ENCODE data around the gene NWD2.
A peak's percentile ranks its signal among the peaks of the same experiment; 100 is the strongest.

The NWD2 gene

DNA sequence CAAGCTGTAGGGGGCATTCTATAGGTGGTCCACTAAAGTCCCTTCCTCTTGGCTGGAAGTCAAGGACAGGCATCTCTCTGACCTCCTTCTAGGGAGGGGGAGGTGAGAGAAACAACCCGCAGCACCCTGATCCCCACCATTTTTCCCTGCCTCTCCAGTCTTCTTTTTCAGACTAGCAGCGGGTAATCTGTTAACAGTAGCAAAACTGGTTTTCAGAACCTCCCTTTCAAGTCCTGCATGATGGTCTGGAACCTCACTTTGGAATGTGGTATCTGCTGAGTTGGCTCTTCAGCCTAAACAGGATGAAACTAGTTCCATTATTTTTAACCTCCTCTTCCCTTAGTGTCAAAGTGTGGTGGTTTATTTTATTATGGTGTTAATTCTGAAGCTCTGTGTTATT is 196.0 kb downstream of the NWD2 start:
- DNase-seq (ENCODE audit: low read depth, low spot score) = no peak

DNA sequence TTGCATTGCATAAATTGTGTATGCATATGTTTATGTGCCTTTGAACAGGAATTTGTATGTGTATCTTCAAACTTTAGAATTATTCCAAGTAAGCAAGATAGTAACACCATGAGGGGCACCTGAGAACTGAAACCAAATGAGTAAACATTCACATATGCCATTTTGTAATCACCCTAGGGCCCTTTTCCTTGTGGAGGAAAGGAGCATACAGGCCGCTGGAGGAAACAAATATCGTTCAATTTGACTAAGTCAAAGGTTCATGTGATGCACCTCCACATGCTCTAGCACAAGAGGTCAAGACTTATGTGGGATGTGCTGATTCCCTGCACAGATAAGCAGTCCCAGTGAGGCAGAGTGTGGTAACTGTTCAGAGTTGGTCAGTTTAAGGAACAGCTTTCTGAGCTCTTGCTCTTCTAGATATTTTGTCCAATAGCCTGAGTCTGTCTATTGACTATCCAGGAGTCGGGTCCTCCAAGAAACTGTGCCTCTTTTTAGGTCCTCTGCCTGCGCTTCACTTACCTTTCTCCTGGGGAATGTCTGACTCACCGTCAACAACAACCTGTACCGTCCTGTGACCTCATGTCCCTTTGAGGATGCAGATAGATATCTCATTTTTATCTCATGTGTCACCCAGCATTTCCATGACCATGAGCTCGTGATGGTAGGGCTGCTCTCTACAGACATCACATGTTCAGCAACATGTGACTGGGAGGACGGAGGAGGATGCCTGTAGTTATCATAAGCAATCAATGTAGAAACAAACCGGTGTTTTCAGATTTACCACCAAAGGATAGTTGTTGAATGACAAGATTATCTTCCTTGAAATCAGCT is 196.9 kb downstream of the NWD2 start:
- no peak for DNase-seq (ENCODE audit: low read depth, low spot score)

DNA sequence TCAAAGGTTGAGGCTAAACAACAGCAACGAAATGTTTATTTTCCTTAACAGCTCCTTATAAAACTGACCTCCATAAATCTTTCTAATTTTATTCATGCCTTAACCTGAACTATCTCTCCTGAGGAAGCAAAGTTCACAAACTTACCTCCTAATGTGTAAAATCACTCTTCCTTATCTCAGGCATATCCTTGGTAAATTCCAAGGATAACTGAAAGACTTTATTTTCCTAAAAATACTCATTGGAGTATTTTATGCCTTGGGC is 197.4 kb downstream of the NWD2 start:
- DNase-seq (ENCODE audit: low read depth, low spot score) = no peak

DNA sequence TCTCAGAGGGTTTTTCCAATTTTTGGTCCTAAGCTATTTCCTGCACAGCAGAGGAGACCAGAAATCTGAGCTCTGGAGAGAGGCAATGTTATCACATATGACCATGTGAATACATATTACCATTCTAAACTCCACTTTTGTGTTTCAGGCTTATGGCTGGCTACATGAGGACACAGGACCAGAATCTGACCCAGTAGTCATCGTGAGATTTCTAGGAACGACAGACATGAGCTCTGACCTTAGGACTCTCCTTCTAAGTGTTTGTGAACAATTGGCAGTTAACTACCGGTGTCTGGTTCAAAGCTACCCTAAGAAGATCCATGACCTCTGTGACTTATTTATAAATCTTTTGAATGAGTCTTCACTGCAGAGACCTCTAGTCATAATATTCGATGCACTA is 198.6 kb downstream of the NWD2 start:
- DNase-seq (ENCODE audit: low read depth, low spot score) = no peak

DNA sequence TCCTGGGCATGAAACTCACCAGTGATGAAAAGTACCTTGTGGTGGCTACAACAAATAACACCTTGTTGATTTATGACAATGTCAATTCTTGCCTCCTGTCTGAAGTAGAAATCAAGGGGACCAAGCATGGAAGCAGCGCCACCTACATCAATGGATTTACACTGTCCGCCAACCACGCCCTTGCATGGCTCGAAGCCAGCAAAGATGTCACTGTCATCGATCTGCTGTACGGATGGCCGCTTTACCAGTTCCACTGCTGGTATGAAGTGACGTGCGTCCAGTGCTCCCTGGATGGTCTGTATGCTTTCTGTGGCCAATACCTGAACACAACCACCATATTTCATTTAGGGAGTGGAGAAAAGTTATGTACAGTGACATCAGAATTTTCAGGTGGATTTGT is 200.5 kb downstream of the NWD2 start:
- DNase-seq (ENCODE audit: low read depth, low spot score) = no peak

DNA sequence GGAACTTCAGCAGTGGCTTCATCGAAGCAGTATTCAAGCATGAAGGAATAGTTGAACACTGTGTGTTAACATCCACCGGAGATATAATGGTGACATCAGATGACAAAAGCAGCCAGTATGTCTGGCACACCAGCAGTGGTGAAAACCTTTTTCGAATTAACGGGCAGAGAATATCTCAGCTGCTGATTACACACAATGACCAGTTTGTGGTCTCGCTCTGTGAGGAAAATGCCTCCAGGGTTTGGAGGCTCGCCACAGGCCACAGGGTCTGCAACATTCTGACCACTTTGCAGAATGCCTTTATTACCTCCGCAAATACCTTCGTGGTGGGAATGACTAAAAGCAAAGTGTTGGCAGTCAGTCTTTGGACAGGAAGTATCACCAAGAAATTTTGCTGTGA is 201.5 kb downstream of the NWD2 start:
- DNase-seq (ENCODE audit: low read depth, low spot score) = no peak

DNA sequence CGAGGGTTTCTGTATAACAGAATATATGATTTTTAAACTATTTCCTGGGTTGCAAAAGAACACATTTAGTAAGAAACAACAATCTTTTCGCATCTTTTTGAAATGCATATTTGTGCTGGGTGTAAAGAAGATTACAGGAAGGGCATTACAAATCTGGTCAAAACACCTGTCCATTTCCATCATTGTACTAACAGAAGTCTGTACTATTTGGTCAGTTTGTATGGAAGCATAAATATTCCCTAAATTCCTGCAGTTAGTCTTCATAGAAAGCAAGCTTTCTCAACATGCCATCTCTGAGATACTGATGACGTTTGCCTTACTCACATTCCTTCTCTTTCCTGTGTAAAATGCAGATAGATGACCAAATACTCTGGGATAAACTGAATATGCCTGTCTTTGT is 203.3 kb downstream of the NWD2 start:
- DNase-seq (ENCODE audit: low read depth, low spot score) = no peak

DNA sequence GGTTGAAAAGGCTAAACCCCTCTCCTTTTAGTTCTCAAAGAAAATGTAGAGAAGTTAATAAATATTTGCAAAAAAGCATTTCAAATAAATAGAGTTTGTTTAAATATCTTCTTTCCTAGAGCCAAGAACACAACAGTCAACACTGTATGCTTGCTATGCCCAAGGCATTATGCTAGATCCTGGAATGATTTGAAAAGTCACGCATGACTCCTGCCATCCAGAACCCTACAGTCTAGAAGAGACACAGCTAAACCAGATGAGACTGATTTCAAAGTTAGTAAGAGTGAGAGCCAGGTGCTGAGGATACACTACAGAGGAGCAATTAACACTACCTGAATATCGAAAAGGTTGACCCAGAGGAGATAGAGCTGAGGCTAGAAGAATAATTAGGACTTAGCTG is 205.8 kb downstream of the NWD2 start:
- no peak for DNase-seq (ENCODE audit: low read depth, low spot score)

DNA sequence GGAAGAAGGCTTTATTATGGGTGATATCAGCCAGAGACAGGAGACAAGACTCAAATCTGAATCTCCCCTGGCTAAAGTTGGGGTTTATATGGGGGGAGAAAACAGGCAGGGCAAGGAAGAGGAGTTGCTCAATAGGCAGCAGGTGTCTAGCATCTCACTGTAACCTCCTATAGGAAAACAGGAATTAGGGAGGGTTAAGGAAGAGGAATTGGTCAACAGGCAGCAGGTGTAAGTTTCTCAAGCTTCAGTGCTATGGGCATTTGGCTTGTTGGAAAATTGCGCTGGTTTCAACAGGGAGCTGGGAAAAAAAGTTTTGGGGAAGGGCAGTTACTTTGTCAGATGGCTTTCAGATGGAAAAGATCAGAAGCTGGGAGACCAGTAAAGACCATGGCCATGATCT is 206.4 kb downstream of the NWD2 start:
- no peak for DNase-seq (ENCODE audit: low read depth, low spot score)

DNA sequence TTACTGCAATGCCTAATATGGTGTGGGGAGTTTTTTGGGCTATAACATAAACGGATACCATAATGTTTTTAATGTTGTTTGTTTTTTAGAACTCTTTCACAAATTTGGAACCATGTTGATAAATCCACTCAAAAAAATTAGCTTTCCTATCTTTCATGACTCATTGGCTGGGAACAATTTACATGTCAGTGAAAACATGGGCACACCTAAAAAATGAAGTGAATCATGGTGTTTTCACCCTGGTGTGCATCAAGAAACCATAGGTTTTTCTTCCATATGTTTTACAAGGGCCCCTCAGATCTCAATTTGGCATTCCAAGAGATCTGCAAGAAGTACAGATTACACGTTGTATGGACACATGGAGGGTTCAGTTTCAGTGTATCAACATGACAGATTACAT is 207.1 kb downstream of the NWD2 start:
- DNase-seq (ENCODE audit: low read depth, low spot score) = no peak

DNA sequence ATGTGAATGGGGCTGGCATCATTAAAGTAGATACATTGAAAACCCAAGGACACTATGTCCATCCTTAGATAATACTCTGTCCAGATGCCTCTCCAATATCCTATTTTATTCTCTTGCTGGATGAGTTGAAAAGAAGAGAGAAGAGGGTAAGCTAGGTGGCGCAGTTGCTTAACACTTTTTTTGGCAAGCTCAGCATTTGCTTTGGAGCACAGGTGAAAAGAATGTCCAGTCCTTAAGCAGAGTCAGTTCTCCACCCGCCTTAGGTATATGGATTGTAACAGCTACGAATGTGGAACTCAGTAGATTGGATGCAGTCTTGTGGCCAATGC is 208.4 kb downstream of the NWD2 start:
- peak; percentile 69 for DNase-seq (ENCODE audit: low read depth, low spot score)

DNA sequence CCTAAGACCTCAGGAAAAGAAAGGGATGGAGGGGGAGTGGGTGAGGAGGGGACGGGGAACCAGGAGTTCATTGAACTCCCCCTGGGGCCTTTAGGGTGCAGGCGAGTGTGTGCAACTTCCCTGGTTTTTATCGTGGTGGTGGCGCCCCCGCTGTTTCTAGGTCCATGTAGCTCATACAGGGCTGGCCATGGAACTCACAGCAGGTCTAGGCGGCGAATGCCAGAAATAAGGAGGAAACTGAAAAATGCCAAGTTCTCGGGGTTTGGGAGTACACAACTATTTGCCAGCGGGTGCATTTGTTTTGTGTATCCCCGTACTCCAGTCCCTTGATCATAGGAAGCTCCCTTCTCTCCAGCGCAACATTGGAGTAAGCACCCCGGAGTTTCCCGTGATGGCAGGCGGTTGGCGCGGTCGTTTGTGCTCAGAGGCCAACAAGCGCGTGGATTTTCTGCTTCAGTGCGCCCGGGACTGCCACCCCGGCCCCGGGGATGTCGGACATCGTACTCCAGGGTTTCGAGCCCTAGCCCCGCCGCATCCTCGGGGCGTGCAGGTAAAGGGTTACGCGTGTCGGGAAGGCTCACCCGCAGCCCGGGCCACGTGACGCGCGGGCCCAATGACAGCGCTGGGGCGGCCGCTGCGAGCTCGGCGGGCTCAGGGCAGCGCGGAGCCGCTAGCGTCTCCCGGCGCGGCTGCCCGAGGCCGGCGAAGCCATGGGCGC is 208.9 kb downstream of the NWD2 start:
- DNase-seq (ENCODE audit: low read depth, low spot score) = no peak

DNA sequence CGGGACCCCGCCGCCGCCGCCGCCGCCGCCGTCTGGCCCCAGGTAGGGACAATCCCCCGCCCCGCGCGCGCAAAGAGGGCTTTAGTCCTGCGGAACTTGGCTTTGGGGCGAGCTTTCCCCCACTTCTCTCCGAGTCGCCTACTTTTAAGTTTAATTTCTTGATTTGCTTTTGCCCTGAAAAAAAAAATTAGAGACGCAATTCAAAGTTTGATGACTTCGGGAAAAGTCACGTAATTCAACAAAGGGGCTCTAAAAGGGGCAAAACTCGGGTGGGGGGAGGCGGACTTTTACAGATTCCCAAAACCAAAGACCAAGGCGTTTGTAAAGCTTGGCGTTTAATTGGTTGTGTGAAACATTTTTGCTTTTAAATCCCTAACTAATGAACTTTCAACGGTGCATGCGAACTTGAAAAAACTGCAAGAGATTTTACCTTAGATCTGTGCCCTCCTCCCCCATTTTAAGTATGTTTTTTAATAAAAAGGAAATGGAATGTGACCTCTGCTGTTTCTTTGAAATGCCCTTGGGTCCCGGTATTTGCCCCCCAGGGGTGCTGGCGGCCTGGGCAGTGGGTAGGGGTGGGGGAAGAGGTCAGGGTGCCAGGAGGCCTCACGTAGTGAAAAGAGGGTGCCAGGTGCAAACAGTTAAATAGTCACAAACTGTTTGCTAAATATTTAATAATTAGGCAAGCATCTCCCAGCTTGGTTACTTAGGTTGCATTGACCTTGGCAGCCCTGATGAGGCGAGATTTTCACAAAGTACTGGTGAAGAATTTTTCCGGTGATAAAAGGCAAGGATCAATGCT is 209.7 kb downstream of the NWD2 start:
- DNase-seq (ENCODE audit: low read depth, low spot score) = no peak

DNA sequence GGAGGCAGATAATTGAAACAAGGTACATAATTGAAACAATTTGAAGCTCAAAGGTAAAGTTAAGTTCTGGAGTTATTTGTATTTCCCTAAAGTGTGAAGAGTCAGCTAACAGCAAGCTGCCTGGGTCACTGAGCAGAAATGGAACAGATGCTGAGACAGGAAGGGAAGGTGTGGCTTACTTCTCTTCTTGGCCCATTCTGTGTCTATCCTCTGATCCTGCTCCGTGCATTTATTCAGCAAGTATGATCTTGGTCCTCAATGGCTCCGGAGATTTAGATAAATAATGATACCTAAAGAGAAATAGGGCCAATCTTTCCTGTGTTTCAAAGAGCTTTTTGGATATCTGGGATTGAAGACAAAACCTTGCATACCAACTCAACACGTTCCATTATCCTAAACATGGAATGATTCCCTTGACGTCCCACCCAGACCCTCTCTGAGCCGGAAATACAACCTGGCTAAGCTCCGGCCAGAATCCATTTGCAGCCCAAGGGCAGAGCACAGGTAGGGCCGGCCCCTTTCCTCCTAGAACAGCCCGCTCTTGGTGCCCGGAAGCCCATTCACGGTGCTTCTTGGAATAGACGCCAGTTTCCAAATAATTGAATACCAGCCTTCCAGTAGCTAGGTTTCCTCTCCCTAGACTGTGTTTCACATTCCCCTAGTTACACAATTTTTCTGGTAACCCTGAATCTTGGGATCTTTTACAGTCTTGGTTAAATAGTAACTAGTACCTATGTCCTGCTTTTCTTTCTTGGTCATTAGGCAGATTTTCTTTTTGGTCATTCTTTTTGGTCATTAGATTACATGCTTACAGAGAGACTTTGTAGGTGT is 211.0 kb downstream of the NWD2 start:
- DNase-seq (ENCODE audit: low read depth, low spot score) = no peak

DNA sequence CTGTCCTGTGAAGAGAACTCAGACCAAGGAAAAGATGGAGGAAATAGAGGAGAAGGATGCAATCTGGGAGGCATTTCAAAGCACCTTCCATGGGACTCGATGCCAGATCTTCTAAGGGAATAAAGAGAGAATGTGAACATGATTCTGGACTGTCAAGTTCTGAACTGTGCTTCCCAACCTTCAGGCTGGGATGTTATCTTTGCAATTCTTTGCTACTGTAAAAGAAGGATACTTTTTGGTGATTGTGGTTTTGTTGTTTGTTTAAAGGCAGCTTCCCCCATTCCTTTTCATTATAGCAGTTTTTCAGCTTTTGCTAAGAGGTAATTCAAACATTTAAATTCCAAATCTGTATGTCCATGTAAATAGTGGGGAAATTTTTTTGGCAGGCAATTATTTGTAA is 217.3 kb downstream of the NWD2 start:
- DNase-seq (ENCODE audit: low read depth, low spot score) = no peak

DNA sequence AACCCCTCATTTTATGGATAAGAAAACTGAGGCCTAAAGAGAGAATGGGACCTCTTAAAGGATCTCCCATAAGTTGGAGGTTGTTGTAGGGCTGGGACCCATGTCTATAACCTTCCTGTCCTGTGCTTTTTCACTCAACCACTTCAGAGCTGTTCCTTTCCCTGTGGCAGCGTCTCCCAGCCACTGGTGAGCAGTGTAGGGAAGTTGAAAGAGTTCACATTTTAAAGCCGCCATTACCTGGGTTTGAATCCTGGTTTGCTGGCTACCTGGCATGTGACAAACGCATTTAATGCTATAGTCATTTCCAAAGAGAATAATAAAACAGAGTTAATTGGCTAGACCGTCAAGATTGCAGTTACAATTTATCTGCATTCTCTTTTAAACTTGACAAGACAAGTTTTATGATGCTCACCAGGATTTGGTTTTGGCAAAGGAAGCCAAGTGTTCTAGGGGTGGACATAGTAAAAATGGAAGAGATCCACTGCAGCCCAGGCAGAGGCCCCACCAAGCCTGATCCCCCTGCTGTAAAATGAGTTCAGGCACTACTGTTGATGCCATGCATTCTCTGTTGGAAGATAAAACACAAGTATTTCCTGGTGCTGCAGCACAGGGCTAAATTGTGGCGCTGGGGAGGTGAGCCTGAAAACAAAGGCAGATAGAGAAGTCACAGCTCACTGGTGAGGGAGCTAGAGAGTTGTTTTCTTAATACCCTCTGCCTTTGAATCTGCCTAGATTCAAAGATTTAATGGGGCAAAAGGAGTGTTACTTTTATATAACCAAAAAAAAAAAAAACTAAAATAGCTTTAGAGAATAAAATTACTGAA is 218.7 kb downstream of the NWD2 start:
- no peak for DNase-seq (ENCODE audit: low read depth, low spot score)

DNA sequence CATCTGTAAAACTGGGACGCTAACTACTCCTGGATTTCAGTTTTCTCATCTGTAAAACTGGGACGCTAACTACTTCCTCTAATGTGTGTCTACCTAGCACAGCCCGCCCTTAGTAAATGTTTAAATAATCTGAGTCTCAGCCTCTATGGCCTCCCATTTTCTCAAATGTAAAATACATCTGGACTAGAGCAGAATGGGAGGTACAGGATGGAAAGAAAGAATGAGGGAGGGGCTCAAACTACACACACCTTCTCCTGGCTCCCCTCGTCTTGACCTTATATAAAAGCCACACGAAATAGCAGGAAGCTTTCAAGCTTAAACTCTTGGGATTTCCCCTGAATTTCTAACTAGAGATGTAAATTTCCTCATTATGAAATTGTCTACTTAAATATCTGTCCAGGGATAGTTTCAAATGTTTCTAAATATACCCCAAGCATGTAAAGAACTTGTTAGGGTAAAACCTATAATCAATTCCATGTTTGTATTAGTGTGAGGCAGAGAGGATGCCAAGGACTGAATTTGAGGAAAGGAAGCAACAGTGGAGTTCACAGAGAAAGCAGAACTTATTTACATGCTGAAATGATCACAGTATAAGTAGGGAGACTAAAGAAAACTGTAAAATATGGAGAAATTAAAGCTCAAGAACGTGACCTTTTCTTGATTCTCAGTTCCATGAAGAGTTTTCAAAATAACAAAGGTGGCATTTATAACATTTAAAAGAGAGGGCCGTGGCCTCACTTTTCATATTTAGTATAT is 220.0 kb downstream of the NWD2 start:
- no peak for DNase-seq (ENCODE audit: low read depth, low spot score)

DNA sequence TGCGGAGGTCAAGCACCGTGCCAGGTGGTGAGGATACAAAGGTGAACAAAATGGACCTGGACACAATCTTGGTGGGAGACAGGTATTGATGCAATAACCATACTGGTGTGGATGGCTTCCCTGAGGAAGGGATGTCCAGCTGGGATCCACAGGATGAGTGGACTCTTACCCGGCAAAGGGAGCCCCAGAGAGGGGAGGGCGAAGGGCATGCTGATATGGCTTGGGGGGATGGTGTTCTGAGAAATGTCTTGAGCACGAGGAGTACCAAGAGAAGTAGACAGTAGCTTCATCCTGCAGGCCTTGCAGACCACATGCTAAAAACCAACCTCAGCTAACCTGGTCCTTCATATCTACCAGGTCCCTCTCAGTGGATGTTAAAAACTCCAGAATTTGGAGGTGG is 220.8 kb downstream of the NWD2 start:
- DNase-seq (ENCODE audit: low read depth, low spot score) = no peak

DNA sequence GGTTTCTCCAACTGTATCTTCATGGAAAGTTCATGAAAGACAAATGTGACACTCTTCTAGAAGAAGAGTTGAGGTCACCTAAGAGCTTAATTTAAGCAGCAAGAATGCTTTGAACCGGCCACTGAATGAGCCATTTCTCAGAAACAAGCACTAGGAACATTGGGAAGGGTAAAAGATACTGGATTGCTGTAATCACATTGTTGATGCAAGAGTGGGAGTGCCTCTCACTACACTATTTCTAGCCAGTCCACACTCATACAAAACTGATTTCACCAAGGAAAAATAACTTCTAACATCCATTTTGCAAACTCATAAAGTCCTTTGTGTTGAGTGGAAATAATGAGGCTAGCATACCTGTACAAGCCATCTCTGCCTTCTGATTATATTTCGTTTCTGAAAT is 221.3 kb downstream of the NWD2 start:
- no peak for DNase-seq (ENCODE audit: low read depth, low spot score)

DNA sequence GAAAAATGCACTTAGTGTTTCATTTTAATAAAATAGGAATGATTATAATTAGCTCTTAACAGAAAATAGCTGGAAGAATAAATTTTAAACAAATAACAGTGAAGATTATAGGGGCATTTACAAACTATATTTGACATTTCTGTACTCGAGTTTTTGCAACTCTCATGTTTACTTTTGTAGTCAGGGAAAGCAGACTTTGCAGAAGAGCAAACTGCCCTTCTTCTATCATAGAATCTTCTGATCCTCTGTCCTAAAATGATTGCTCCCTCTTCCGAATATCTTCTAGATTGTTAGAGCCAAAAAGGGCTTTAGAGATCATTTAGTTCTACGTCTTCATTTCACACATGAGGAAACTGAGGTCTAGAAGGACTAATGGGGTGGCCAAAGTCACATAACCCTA is 222.7 kb downstream of the NWD2 start:
- DNase-seq (ENCODE audit: low read depth, low spot score) = no peak
